Activated CD4-positive, alpha-beta T cell treated with anti-CD3 and anti-CD28 coated beads for 48 hours (primary cell): ENCODE data around the gene AGK.

ENCODE experiments used
- DNase-seq: peaks from one replicate; pipeline ENCODE4 v3.0.0-alpha.2; 2020

The AGK gene

GRCh38 chr7:141649137-141649864 is 98.1 kb downstream of the AGK start:
- no peak for DNase-seq

DNA sequence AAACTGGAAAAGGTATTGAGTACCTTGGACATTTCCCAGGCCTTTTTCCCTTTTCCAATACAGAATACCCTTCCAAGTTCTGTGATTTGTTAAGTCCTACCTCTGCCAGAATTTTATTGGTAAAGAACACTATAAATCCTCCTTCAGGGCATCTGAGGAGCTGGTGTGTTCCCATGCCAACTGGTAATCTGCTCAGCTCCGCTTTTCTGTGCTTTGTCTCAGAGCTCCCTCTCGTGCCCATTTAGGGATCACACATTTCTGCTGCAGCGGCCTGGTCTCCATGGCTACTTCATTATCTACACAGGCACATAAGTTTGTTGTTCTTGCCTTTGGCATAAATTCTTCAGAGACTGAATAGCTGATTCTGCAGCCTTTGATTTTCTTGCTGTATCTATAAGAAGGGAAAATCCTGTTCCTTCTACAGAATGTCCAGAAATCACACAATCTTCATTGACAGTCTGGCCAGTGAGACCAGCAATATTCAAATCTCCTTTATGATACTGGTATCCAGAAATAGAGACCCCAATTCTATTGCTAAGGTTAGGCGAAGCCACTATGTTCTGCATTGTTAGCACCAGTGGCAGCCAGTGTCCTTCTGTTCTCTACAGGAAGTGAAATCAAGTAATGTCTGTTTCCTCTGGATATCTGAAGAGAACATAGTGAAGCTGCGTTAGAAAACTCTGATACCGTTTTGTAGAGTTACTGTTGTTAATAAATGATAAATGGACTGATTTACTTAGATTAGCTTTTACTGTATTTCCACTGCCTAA is 98.8 kb downstream of the AGK start:
- peak; percentile 44 for DNase-seq

DNA sequence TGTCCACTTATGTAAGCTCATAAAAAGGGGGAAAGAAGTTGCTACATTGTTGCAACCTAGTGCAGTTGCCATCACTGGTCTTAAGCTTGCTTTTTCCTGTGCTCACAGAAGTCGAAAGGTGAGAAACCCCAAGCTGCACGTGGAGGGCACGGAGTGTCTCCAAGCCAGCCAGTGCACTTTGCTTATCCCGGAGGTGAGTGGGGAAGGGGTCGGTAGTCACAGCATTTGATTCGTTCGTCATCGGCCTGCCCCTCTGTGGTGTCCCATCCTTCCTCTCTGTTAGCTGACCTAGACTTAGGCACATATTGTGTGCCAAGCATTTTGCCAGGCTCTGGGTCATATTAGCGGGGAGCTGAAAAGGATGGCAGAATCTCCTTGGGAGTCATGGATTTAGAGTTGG is 100.2 kb downstream of the AGK start:
- DNase-seq: no peak

- DNase-seq: no peak
These were observed 101.5 kb downstream of the AGK start for GRCh38 chr7:141652691-141653090.

- peak; percentile 66 for DNase-seq
These were observed 103.3 kb downstream of the AGK start for GRCh38 chr7:141654551-141654950.

DNA sequence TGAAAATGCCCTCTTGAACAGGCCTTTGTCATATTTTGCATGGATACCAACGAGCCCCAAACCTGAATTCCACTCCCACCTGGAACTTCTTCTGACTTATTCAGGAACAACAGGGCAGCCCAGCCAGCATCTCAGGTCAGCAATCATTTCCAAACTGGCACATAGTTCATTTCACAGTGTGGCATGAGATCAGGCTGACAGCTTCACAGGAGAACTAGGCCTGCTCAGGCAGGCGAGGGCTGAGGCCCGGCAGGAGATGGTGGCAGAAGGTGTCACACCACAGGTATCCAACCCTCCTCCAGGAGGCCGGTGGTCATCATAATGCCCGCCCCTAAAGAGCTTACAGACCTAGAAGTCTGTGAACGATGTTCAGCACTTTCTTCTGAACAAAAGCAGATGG is 108.3 kb downstream of the AGK start:
- no peak for DNase-seq

DNA sequence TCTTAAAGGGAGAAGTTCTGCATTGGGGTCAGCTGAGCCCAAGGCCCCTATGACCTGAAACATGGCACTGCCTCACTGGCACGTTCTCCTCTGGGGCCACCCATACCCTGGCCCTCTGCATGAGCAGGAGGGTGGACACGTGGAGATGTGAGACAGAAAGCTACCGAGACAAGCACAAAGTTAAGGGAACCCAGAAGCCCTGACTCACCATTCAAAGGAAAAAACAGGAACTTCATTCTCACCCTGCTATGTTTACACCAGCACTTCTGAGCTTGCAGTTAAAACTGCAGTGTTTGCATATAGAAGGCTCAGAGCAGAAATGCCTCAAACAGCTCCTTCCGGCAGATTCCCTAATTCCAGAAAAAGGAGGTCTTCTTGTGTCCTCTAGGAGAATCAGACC is 109.0 kb downstream of the AGK start:
- no peak for DNase-seq

GRCh38 chr7:141663081-141663849 is 112.1 kb downstream of the AGK start:
- no peak for DNase-seq

DNA sequence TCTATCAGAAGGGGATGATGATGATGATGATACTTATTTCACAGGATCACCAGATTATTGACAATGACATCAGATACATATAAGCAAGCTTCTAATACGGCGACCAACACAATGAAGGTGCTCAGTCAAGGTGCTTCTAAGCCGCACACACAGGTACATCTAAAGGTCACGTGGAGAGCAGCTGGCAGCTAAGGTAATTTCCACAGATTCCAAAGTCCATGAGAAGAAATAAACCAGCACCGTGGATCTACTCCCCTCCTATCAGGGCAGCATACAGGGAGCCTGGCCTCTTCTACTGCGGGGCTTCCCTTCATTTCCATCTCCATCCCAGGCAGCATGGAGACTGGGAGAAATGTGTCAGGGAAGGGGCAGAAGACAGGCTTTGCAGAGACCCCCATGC is 113.2 kb downstream of the AGK start:
- DNase-seq: no peak

DNA sequence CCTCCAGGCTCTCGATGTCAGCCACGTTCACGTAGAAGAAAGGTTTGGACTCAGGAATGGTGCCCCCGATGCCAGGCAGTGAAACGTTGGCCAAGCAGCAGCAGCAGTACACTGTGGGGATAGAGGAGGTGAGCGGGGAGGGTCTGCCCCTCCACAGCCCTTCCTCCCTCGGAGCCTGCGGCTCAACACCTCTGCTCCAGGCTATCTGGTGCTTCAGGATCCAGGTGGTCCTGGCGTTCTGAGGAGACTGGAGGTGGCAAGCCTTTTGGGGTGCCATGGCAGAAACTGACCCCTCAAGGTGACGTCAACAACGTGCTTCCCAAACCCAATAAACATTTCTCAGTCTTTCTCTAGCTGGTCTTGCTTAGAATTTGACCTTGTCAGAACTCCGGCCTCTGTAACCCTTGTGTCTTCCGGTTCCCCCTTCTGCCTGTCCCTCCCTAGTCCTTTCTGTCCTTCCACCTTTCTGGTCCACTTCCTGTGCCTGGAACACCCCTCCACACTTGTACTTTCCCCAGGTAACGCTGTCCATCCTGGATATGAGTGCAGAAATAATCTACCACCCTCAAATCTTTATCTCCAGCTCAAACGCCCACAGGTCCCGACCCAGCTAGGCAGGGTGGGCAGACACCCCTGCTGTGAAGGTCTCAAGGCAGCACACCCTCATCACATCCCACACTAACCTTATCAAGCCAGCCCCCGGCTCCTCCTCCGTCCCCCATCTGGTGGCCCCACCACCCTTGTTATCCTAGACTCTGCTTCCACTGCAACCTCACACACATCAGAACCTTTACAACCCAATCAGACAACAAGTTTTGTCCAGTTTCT is 114.2 kb downstream of the AGK start:
- no peak for DNase-seq

DNA sequence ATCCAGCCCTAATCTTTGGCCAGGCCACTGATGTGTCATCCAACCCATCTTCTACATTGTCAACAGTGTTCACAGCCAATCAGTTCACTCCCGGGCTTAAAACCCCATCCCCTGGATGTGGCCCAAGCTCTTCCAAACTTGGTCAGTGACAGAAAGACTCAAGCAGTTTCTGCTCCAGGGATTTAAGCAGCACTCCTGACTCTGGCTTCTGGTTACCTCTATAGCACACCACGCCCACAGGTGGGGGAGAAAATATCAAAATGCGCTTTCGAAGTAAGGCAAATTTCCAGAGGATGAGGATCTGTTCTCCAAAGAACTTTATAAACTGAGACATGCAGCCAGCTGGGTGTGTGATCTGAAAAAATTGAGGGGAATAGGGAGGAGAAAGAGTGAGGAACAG is 114.9 kb downstream of the AGK start:
- no peak for DNase-seq

- no peak for DNase-seq
These were observed 117.6 kb downstream of the AGK start for GRCh38 chr7:141668853-141669252.

- DNase-seq: no peak
These were observed 120.7 kb downstream of the AGK start for GRCh38 chr7:141671705-141672496.

DNA sequence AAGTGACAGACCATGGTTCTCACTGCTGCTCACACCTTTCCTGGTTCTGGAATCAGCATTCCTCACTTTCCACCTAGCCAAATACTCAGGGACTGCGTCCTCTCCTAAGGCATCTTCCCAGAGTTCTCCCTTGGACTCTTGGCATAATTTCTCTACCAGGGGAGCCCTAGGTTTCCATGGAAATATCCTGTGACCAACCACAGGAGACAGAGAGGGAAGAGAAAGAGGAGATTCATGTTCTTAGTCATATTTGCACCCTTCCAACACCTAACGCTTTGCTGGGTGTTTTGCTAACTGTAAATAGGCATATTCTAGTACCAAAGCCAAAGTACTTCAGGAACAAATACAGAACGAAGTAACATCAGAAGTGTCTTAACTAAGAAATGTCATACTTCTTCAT is 122.1 kb downstream of the AGK start:
- DNase-seq: no peak

DNA sequence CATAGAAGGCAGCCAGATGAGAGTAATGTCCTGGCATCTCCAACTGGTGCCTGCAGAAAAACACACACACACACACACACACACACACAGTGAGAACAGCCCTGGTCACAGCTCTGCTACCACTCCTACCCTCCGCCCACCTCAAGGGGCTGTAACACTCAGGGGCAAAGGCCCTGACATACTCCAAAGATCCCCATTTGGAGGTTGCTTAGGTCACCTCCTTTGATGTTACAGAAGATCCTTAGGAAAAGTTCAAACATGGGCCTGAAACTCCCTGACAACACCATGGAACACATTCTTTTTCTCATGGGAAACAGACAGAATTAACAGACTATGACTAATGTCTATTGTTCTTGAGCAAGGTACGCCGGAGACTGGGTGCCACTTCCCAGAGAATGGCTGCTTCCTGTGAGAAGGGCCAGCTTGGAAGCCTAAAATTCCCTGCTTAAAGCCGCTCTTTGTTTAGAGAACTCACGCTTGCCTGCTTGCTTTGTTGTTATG is 123.0 kb downstream of the AGK start:
- DNase-seq: no peak

- DNase-seq: peak; percentile 18
These were observed 123.5 kb downstream of the AGK start for GRCh38 chr7:141674702-141675101.

DNA sequence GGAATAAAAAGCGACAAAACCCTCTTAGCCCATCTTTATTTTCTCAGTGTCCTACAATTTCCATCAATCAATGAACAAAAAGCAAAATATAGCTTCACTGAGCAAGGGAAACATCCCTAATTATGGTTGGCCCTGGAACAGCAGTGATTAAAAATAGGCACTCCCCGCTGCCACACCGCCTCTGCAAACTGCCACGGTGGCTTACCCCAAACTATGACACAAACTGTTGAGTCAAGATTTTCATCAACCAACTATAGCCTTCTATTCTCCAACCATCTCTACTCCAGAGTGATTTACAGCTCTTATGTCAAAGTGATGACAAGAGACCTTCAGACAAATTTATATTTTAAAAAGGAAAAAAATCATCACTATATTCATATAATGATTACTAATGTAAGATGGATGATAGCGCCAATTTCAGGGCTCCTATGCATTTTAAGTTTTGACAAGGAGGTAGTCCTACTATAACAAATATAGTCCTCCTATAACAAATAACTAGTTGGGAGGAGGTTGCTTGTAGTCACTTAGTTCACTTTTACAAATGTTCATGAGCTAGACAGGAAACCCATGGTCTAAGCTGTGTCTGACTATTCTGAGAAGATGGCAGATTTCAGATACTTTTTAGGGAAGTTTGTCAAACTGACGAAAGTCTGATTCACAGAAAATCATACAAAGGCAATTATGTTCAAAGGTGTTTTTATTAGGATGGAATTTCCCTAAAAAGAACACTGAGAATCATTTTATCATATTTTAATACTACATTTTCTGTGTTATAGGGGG is 124.4 kb downstream of the AGK start:
- DNase-seq: peak; percentile 34

DNA sequence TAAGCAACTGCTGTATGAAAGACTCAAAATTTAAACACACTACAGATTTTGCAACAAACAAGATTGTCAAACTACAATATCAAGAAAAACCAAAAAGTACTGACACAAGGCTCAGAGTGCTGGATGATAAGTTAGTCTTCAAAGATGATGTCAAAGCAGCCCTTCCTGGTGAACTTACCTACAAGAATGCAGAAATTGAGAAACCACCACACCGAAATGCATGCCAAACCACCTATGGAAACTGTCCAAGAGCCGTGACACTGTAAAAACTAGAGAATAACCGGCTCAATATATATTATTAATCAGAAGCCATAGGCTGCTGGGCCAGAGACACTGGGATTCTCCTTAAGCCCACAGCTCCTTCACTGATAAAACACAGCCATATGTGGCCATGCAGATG is 125.4 kb downstream of the AGK start:
- no peak for DNase-seq

GRCh38 chr7:141679014-141679413 is 127.8 kb downstream of the AGK start:
- no peak for DNase-seq

DNA sequence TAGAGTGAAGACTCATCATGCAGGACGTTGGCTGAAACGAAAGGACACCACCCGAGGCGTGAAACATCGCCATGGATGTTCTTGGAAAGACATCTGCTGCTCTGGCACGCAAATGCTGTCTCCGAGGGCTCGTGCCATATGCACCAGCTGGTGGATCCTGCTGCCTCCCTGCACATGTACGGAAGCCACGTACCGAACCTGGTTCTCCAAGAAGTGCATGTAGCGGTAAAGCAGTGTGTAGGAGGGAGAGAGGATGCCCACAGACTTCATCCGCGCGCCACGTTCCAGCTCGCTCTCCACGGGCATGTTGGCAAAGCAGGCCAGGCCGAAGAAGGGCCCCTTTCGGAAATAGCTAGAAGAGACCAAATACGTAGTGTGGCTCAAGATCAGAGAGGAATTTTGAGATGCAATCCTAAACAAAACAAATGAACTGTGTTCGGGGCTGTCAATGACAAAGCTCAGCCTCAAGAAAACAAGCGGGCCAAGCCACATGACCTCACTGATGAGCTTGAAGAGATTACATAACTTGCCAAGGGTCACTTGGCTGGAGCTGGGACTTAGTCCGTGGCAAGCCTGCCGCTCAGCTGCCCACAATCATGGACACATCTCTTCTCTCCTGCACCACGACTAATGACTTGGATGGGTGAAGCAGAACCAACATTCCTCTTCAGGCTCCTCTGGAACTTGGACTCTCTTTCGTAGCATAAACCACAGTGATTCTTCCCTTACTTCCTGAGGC is 134.2 kb downstream of the AGK start:
- DNase-seq: no peak
